GM18951 (cell line): ENCODE measurements around the gene TMCO1.
A peak's percentile ranks its signal among the peaks of the same experiment; 100 is the strongest.
"Not testable (repeated sequence)": the region's sequence is repeated elsewhere in the genome, so short reads cannot be mapped to it uniquely, and the experiment has no call there.

ENCODE experiments used
- POLR2A ChIP-seq: IDR thresholded peaks from 4 replicates; pipeline ENCODE4 v1.6.1; 2011; ENCODE audit warnings: mild to moderate bottlenecking; ENCODE audit not compliant: insufficient read length, insufficient read depth; ENCODE audit errors: extremely low read depth
- in situ Hi-C: fragments of 300-500 bp; cut with MboI; formaldehyde crosslinking; loops from one replicate; pipeline ENCODE4 v1.12.0; 2022; ENCODE audit warnings: low sequenced_read_pairs, mixed read lengths, inconsistent platforms; ENCODE audit not compliant: unreplicated experiment

The TMCO1 gene, protein sequence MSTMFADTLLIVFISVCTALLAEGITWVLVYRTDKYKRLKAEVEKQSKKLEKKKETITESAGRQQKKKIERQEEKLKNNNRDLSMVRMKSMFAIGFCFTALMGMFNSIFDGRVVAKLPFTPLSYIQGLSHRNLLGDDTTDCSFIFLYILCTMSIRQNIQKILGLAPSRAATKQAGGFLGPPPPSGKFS

DNA sequence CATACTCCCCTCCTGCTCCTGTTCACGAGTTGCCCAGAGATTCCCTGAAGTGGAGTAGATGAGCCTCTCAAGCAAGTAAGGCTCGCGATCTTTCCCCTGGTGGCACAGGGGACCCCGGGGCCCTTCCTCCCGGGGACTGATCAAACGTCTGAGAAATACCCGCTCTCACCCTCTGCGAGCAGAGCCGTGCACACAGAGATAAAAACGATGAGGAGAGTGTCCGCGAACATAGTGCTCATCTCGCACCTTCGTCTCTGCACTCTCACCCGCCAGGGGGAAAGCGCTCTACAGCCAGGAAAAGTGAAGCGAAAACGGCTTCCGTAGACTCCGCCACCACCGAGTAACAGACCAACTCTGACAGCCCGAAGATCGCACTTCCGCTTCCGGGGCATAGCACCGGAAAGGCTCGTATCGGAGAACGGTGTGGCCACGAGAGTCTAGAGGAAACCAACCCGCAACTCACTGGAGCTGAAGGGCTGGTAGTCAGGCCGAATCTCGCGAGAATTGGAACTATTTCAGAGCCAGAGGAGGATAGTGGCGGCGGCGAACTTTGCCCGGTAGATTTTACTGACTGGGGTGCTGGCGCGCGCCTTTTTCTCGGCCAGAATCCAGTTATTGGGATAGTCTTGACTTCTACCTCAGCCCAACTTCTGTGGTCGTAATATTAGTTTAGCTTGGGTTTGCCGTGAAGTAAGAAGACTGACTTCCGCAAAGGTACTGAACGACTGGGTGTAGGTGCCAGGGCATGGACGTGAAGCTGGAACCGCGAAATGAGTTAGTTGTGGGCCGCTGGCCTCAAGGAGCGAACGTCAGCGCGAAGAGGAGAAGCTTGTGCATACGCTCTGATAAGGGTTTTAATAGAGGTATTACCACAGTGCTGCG lies at the start of gene TMCO1:
Gene TMCO1, minus strand, starts transcription at position 356 of the 882 bp plus-strand sequence. Its CDS starts 117 bp downstream, at position 239.
- in situ Hi-C loops = no loop called here
- peak; percentile 91 for TF ChIP-seq POLR2A

DNA sequence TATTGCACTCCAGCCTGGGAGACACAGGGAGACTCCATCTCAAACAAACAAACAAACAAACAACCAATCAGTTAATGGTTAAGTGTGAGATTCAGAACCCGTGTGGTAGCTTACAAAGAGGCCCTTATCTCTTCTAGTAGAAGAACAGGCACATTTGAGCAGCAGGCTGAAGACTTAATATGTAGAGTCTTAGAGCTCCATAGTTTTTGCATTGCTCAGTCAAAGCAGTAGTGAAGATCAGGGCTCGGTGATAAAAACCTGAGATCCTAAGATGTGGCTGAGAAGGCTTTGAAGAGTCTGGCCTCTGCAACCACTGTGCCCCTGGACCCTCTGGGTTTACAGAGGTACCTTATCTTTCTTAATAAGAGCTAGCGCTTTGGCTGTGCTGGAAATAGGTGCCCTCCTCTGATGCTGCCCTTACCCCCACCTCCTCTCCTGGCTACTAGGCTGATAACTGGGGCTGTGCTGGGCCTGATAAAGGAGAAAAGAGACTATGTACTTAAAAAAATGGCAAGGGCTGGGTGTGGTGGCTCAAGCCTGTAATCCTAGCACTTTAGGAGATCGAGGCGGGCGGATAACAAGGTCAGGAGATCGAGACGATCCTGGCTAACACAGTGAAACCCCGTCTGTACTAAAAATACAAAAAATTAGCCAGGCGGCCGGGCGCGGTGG lies 48.3 kb upstream of the TMCO1 start:
- in situ Hi-C loops = loop anchor here (5.0 kb wide), 1 partner anchor 105 kb away; no protein-coding TSS in a partner anchor
- no peak for TF ChIP-seq POLR2A

DNA sequence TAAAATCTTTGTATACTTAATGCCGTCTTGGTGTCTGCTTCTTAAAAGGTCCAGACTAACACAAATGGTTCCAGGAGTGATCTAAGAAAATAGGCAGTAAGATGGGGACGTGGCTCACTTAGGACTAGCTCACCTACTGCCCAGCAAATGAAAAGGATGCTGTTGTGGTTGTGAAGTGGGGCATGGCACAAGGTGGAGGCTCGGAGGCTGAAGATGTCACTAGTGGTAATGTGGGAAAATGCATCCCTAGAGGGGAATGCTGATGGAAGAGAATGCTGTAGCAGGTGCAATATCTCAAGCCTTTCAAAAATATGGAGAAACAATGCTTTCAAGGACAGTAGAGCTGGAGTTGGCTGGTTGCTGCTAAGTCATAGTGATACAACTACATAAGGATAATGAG lies 47.5 kb upstream of the TMCO1 start:
- in situ Hi-C loops = loop anchor here (5.0 kb wide), 1 partner anchor 104 kb away; no protein-coding TSS in a partner anchor

DNA sequence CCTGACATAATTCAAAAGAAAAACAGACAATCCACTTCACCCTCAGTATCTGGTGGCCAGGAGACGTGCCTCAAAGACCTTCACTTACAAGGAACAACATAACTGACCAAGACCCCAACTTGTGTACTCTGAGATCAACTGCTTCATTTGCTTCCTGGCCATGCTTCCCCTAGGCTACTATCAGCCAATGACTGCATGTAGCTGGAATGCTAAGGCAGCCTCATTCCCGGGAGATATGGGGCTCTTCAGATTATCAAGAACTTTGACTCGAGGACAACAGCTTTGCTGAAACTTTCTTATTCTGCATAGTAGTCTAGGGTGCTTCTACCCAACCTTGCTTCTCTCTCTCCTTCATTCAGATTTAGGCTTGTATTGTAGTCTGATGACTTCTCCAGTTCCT lies 47.1 kb upstream of the TMCO1 start:
- TF ChIP-seq POLR2A = no peak
- in situ Hi-C loops = loop anchor here (5.0 kb wide), 1 partner anchor 103 kb away; no protein-coding TSS in a partner anchor

More for the DNA sequence above, 47.5 kb upstream of the TMCO1 start:
- no peak for TF ChIP-seq POLR2A

DNA sequence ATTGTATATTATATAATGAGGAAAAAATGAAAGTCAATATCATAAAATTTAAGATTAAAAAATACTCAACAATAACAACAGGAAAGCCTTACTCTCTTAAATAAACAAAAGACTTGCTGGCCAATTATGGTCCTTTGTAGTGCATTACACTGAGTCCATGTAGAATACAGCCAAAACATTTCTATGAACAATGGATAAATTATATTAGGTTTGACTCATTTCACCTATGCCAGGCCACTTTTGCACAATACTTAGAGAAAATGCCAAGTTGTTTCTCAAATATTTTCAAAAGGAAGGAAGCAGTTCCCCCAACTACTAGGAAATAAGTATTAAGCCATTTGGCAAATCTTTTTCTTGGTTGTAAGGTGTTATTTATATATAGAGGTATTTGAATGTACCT lies 38.9 kb upstream of the TMCO1 start:
- TF ChIP-seq POLR2A = no peak
- in situ Hi-C loops = no loop called here

DNA sequence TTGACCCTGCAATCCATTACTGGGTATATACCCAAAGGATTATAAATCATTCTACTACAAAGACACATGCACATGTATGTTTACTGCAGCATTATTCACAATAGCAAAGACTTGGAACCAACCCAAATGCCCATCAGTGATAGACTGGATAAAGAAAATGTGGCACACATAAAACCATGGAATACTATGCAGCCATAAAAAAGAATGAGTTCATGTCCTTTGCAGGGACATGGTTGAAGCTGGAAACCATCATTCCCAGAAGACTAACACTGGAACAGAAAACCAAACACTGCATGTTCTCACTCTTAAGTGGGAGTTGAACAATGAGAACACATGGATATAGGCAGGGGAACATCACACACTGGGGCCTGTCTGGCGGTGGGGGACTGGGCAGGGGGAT lies 35.8 kb upstream of the TMCO1 start:
- in situ Hi-C loops = not testable (repeated sequence)

DNA sequence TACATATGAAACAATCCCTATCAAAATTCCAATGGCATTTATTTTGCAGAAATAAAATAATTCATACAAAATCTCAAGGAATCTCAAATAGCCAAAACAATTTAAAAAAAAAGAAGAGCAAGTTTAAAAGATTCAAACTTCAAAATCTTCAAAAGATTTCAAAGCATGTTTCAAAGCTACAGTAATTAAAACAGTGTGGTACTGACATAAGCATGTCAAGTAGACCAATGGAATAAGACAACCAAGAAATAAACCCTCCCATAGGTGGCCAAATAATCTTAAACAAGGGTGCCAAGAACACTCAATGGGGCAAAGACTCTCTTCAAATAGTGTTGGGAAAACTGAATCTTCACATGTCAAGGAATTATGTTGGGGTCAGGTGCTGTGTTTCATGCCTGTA lies 30.7 kb upstream of the TMCO1 start:
- in situ Hi-C loops = no loop called here
- TF ChIP-seq POLR2A = no peak

DNA sequence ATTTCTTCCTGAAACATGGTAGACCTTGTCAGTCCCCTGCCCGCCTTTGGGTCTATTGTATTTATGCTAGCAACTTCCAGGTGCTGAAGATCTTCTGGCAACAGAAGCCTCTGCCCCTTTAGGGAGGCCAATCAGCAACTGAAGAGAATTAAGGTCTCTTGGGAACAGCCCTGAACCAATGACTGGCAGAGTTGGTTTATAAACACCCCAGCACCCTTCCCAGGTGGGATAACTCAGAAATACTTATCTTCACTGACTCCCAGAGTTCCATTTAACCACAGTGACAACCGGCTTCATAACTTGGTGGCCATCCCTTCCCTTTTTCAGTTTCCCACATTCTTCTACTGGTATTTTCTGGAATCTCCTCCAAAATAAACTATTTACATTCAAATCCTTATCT lies 27.2 kb upstream of the TMCO1 start:
- no peak for TF ChIP-seq POLR2A
- in situ Hi-C loops = no loop called here

DNA sequence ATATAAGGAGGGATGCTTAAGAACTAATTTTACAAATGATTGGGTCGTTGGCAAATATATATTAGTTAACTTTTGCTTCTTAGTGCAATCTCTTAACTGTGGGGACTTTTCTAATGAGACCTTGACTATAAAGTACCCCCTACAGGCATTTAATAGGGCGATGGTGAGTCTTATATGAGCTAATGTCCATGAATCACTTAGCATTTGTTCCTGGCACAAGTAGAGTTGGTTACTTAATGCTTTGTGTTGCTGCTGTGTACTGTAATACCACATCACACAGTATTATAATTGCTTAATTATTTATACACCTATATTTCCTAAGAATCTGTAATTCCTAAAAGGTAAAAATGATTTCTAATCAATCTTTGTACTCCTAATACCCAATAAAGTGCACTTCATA lies 25.3 kb upstream of the TMCO1 start:
- in situ Hi-C loops = no loop called here
- TF ChIP-seq POLR2A = no peak

DNA sequence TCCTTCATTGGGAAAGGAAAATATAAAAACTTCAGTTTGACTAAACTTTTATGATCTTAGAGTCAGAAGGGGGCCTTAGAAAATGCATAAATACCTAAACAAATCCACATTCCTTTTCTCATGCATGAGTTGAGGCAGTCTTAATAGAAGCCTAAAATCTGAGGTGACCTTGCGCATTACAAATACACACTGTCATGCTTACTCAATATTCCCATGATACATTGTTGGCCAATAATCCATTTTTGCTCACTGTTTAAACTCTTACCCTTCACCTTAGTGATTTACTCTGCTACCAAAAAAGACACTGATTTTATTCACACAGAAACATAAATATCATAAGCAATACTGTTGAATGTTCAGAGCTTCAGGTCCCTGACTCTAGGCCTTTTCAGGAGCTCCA lies 19.1 kb upstream of the TMCO1 start:
- TF ChIP-seq POLR2A = no peak
- in situ Hi-C loops = no loop called here

DNA sequence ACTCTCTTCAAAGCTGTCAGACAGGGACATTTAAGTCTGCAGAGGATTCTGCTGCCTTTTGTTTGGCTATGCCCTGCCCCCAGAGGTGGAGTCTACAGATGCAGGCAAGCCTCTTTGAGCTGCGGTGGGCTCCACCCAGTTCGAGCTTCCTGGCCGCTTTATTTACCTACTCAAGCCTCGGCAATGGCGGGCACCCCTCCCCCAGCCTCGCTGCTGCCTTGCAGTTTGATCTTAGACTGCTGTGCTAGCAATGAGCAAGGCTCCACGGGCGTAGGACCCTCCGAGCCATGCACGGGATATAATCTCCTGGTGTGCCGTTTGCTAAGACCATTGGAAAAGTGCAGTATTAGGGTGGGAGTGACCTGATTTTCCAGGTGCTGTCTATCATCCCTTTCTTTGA lies 14.9 kb upstream of the TMCO1 start:
- in situ Hi-C loops = not testable (repeated sequence)

DNA sequence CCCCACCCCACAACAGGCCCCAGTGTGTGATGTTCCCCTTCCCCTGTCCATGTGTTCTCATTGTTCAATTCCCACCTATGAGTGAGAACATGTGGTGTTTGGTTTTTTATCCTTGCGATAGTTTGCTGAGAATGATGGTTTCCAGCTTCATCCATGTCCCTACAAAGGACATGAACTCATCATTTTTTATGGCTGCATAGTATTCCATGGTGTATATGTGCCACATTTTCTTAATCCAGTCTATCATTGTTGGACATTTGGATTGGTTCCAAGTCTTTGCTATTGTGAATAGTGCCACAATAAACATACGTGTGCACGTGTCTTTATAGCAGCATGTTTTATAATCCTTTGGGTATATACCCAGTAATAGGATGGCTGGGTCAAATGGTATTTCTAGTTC lies 9.5 kb upstream of the TMCO1 start:
- in situ Hi-C loops = not testable (repeated sequence)

DNA sequence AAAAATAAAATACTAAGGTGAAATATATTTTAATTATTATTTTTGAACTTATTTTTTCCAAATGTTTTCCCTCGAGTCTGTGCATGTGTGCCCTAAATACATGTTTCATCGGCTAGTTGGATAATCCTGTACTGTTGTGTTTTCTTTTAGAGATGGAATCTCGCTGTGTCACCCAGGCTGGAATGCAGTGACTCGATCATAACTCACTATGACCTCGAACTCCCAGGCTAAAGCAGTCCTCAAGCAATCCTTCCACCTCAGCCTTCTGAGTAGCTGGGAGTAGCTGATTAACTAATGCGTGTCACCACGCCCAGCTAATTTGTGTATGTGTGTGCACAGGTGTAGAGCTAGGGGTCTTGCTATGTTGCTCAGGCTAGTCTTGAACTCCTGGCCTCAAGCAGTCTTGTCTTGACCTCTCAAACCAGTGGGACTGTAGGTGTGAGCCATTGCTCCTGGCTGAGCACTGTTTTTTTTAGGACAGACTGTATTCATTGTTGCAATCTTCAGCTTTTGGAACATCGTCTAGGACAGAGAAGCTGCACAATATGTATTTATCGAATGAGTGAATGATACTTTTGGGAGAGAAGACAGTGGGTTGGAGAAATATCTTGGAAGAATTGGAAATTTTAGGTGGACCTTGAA lies 4.8 kb upstream of the TMCO1 start:
- no peak for TF ChIP-seq POLR2A
- in situ Hi-C loops = no loop called here
